GM18505 (cell line): ENCODE data around the gene NABP2.
"Not testable (repeated sequence)": the region's sequence is repeated elsewhere in the genome, so short reads cannot be mapped to it uniquely, and the experiment has no call there.

ENCODE experiments used
- ATAC-seq: cut with Tn5 transposase; IDR thresholded peaks from one replicate; pipeline ENCODE4 v1.9.1; 2021; ENCODE audit not compliant: unreplicated experiment
- POLR2A ChIP-seq: IDR thresholded peaks from 4 replicates; pipeline ENCODE4 v1.6.1; 2011; ENCODE audit warnings: borderline replicate concordance; ENCODE audit not compliant: insufficient read depth, insufficient read length; ENCODE audit errors: extremely low read depth

Gene NABP2

DNA sequence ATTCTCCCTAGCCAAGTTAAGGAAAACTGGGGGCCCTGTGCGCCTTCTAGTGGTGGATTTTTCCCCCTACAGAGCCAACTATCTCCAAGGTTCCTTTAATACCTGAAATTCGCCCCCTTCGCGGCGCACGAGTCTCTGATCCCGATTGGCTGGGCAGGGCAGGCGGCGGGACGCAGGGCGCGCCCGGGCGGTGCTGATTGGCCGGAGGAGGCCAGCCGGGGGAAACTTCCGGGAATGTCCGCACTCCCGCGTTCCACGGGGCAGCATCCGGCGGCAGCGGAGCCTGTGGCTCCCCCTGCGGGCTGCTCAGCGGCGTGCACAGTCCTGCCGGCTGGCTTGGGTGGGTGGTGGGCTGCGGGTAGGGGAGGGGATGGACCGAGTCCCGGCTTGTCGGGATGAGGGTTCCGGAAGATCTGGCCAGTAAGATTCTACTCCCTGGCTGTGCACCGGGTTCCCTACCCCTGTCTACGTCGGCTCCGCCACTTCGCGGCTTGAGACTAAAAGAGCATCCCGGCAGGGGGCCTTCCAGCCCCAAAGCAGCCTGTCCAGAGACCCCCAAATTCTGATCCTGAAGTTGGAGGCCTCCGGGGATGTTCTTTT lies at the start of gene NABP2:
Gene NABP2 (plus strand): TSS at position 241 of the 600 bp plus-strand sequence. CDS start 515 bp downstream, outside the sequence.
- peak; percentile 64 for TF ChIP-seq POLR2A
- peak; percentile 71 for ATAC-seq

- no peak for ATAC-seq
Observed at GRCh38 chr12:56178347-56178746, 45.8 kb upstream of the NABP2 start.

DNA sequence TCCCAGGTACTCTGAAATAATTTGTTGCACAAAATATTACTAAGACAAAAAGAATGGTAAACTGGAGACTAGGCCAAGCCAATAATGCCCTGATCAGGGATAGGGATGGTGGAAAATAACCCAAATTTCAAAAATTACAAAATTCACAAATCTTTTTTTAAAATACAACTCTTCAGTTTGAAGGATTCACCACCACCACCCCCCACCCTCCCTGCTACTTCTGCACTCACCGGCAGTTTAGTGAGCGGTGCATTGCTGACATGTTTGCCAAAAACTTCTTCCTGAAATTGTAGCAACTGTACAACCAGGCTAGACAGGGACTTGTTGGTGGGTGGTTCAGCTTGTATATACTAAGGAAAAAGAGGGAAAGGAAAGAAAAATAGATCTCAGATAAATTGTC lies 37.2 kb upstream of the NABP2 start:
- TF ChIP-seq POLR2A = no peak
- no peak for ATAC-seq

More at GRCh38 chr12:56178347-56178746, 45.8 kb upstream of the NABP2 start:
- TF ChIP-seq POLR2A = no peak

DNA sequence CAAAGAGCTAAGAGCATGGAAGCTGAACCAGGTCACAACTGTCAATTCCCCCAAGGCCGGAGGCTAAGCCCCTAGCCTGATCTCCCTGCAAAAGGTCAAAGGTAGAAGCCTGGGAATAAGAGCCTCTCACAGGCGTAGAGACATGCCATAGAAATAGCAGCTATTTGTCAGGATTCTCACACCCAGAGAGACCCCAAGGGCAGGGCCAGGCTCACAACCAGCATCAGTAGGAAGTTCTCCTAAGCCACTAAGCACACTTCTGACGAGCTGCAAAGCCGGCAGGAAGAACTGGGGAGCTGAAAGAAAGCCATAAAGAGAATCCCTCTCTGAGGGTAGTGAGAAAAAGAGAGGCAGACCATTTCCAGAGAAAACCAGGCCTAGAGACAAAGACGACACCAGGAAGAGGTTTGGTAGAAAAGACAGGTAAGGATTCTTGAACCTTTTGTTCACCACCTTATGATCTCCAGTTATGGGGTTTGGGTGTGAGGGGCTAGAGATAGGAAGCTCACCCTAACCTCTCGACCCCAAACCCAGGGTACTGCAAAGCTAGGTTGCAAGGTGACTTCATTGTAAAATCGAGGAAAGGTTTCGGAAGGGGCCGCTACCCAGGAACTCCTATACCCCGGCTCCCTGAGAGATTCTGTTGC lies 35.9 kb upstream of the NABP2 start:
- no peak for ATAC-seq
- no peak for TF ChIP-seq POLR2A

GRCh38 chr12:56188778-56189098 lies 35.4 kb upstream of the NABP2 start:
- ATAC-seq = no peak
- TF ChIP-seq POLR2A = no peak

GRCh38 chr12:56189099-56189917 lies 34.8 kb upstream of the NABP2 start, which contains the start of gene SMARCC2:
TSS of gene SMARCC2 (minus strand) at chr12:56189483. CDS start at chr12:56189461, 22 bp downstream.
- TF ChIP-seq POLR2A = peak; percentile 56
- peak; percentile 69 for ATAC-seq

DNA sequence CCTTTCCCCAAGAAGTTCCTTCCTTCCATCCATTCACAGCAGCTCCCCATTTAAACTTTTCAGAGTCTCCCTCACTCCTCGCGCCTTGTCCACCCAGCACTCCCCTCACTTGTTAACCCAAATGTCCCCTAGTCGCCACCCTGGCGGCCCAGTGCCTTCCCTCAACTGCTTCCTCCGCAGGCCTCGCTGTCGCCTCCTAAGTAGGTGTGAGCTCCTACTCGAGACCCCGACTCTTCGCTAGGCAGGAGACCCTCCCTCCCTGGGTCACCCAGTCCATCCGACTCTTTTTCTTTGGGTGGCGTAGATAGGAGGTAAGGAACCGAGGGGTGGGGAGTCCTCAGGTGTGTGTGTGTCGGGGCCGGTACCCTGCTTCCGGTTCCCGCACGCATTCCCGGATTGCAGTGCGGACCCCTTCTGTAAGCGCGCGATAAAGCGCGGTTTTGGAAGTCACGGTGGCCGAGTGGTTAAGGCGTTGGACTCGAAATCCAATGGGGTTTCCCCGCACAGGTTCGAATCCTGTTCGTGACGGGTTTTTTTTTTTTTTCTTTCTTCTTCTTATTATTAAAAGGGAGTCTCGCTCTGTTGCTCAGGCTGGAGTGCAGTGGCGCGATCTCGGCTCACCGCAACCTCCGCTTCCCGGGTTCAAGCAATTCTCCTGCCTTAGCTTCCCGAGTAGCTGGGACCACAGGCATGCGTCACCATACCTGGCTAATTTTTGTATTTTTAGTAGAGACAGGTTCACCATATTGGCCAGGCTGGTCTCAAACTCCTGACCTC lies 34.0 kb upstream of the NABP2 start:
- peak; percentile 38 for ATAC-seq

DNA sequence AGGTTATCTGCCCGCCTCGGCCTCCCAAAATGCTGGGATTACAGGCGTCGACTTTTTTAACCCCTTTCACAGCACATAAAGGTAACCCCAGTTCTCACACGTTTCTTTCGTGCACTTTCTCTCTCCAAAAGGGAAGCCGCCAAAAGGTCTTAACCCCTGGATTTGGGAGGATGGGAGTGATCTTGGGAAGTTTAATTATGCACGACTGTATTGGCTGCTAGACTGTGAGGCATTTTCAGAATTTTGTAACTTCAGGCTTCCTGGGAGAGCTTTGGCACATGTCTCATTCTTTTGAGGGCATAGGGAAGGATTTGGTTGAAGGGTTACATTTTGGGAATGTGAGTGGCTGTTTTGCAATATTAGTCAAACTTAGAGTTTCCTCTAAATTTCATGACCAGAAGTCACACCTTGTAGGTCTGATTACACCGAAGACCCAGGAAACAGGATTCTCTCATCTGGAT lies 33.4 kb upstream of the NABP2 start:
- no peak for ATAC-seq
- TF ChIP-seq POLR2A = no peak

More for the DNA sequence above, 34.0 kb upstream of the NABP2 start:
- peak; percentile 37 for TF ChIP-seq POLR2A

DNA sequence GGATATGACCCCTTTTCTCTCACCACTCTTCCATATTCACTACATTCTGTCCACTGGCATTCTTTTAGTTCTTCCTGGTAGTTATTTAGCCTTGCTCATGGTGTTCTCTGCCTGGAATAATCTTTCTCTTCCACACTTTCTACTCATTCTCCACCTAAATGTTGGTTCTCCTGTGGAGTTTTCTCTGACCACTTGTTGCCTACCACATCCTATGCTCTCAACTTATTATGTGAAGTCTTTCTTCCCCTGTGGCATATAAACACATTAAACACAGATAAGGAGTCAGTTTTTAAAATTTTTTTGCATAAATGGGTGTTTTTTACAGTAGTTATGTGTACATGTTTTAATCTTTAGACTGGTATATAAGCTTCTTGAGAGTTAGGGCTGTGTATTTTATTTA lies 31.6 kb upstream of the NABP2 start:
- no peak for ATAC-seq
- TF ChIP-seq POLR2A = no peak

GRCh38 chr12:56193025-56193578 lies 31.0 kb upstream of the NABP2 start:
- TF ChIP-seq POLR2A = peak; percentile 23
- no peak for ATAC-seq

- not testable (repeated sequence) for ATAC-seq
Observed at GRCh38 chr12:56196818-56197550, 27.2 kb upstream of the NABP2 start.

- ATAC-seq = no peak
- no peak for TF ChIP-seq POLR2A
Observed at GRCh38 chr12:56197921-56198635, 26.1 kb upstream of the NABP2 start.

DNA sequence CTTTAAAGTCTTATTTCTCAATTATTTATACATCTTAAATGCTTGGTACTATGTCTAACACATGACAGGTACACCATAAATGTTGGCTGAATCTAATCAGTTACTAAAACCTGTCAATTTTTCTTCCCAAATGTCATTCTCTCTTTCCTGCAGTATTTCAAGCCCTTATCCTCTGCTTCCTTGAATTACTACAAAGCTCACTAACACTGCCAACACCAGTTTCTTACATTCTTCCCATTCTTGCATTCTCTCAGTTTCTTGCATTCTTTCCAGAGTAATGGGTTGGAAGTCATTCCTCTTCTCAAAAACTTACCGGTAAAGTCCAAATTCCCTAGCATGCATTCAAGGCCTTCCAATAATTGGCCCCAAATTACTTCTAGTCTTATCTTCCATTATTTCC lies 25.3 kb upstream of the NABP2 start:
- no peak for ATAC-seq
- no peak for TF ChIP-seq POLR2A
